Measurements from ENCODE around the gene CBFA2T2. TPM values are rescaled to one million over a fixed set of nuclear protein-coding genes. Genes with fewer than 3 reads are reported as not detected.
"Not testable (repeated sequence)": the region's sequence is repeated elsewhere in the genome, so short reads cannot be mapped to it uniquely, and the experiment has no call there.

CBFA2T2 gene
- total and polyA plus RNA-seq, 12 donors = 5.3 to 16.7 (median 9.4) TPM

- peak in 1 of 7 donors; percentile 56 for DNase-seq
- no peaks in the 10 kb centered on the region for H3K36me3 ChIP-seq (replicated peaks in 1 of 2)
- H3K9me3 ChIP-seq (replicated peaks in 1 of 3) = no peaks in the 10 kb centered on the region
- H3K4me3 ChIP-seq = no peak overlapping the region
- peak overlapping the region in 1 of 5 donors; percentile 69 for H3K27ac ChIP-seq
- WGBS, 4 donors = 73 to 86% (median 81%) methylated on average over 4 of the region's 4 CpGs
- H3K27me3 ChIP-seq = no peaks in the 10 kb centered on the region
- peaks cover 0 to 10% of the 10 kb centered on the region in 2 donors for H3K4me1 ChIP-seq (replicated peaks in 1 of 2)
- TF ChIP-seq POLR2A (IDR thresholded peaks at IDR 0.05) = no peak
- TF ChIP-seq, protein P1, sequence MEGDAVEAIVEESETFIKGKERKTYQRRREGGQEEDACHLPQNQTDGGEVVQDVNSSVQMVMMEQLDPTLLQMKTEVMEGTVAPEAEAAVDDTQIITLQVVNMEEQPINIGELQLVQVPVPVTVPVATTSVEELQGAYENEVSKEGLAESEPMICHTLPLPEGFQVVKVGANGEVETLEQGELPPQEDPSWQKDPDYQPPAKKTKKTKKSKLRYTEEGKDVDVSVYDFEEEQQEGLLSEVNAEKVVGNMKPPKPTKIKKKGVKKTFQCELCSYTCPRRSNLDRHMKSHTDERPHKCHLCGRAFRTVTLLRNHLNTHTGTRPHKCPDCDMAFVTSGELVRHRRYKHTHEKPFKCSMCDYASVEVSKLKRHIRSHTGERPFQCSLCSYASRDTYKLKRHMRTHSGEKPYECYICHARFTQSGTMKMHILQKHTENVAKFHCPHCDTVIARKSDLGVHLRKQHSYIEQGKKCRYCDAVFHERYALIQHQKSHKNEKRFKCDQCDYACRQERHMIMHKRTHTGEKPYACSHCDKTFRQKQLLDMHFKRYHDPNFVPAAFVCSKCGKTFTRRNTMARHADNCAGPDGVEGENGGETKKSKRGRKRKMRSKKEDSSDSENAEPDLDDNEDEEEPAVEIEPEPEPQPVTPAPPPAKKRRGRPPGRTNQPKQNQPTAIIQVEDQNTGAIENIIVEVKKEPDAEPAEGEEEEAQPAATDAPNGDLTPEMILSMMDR (IDR thresholded peaks at IDR 0.05) = no peak
- intact Hi-C loops (cut with DNase I) = no loop called here
Observed at GRCh38 chr20:33696448-33696847, 206.6 kb downstream of the CBFA2T2 start.

- Histone ChIP-seq H3K4me3 (no peak overlapping the region), H3K9me3 (replicated peaks in 1 of 3) (no peaks in the 10 kb centered on the region), H3K36me3 (replicated peaks in 1 of 2) (no peaks in the 10 kb centered on the region), H3K27ac (peak overlapping the region in 2 of 5 donors; percentile 55 to 69), H3K27me3 (no peaks in the 10 kb centered on the region), H3K4me1 (replicated peaks in 1 of 2) (peaks cover 0 to 10% of the 10 kb centered on the region in 2 donors)
- 57 to 73% (median 66%) methylated on average over 8 of the region's 8 CpGs for WGBS, 4 donors
- peak in 6 of 7 donors; percentile 71 to 88 (median 82) for DNase-seq
- TF ChIP-seq POLR2A (IDR thresholded peaks at IDR 0.05) = no peak
- TF ChIP-seq, protein P1 (IDR thresholded peaks at IDR 0.05) = no peak
- intact Hi-C loops (cut with DNase I) = no loop called here
Observed at GRCh38 chr20:33697129-33697528, 207.2 kb downstream of the CBFA2T2 start.

GRCh38 chr20:33698966-33699365, 209.1 kb downstream of the CBFA2T2 start:
- 94 to 100% (median 98%) methylated on average over 2 to 19 of the region's 27 CpGs; no CpG with 5 or more reads in 1 of the 4 donors for WGBS, 4 donors
- H3K9me3 ChIP-seq (replicated peaks in 1 of 3); H3K27me3 ChIP-seq: not testable (repeated sequence)

More at GRCh38 chr20:33698966-33699365, 209.1 kb downstream of the CBFA2T2 start:
- H3K4me1 ChIP-seq (replicated peaks in 1 of 2) = peaks cover 0 to 14% of the 10 kb centered on the region in 2 donors
- intact Hi-C loops (cut with DNase I); DNase-seq; H3K4me3 ChIP-seq; H3K36me3 ChIP-seq (replicated peaks in 1 of 2); H3K27ac ChIP-seq: not testable (repeated sequence)

Other genes with a start within 250 kb of the CBFA2T2 start
- gene BPIFB1, start 206.9 kb upstream of the CBFA2T2 start, total RNA-seq = under 1 TPM in 2 of 9 donors, not detected in 7; 0.23 to 0.25 TPM
- under 1 TPM in 1 of 3 donors, not detected in 2; 0.07 TPM for gene BPIFB1, start 206.9 kb upstream of the CBFA2T2 start, polyA plus RNA-seq
- gene CDK5RAP1, start 88.6 kb upstream of the CBFA2T2 start, total RNA-seq = 10 to 100 TPM; 11.3 to 38.8 (median 23.6) TPM
- 100 to 1,000 TPM in 1 of 3 donors, 10 to 100 TPM in 2; 30.4 to 134 (median 67.8) TPM for gene CDK5RAP1, start 88.6 kb upstream of the CBFA2T2 start, polyA plus RNA-seq
- 10 to 100 TPM; 11.5 to 73.2 (median 29.6) TPM for gene SNTA1, start 46.3 kb upstream of the CBFA2T2 start, total RNA-seq
- gene SNTA1, start 46.3 kb upstream of the CBFA2T2 start, polyA plus RNA-seq = 10 to 100 TPM in 2 of 3 donors, 1 to 10 TPM in 1; 4.3 to 42.2 (median 29.3) TPM
- under 1 TPM in 3 of 9 donors, not detected in 6; 0.06 to 0.32 (median 0.14) TPM for gene C20orf144, start 172.2 kb downstream of the CBFA2T2 start, total RNA-seq
- under 1 TPM in 2 of 3 donors, not detected in 1; 0.10 to 0.16 TPM for gene C20orf144, start 172.2 kb downstream of the CBFA2T2 start, polyA plus RNA-seq
- 1 to 10 TPM in 4 of 9 donors, under 1 TPM in 5; 0.38 to 3.1 (median 0.75) TPM for gene ACTL10, start 176.8 kb downstream of the CBFA2T2 start, total RNA-seq
- gene ACTL10, start 176.8 kb downstream of the CBFA2T2 start, polyA plus RNA-seq = under 1 TPM; 0.18 to 0.48 (median 0.47) TPM
- gene NECAB3, start 184.3 kb downstream of the CBFA2T2 start, total RNA-seq = 100 to 1,000 TPM in 7 of 9 donors, 10 to 100 TPM in 2; 79.7 to 187 (median 140) TPM
- 100 to 1,000 TPM in 2 of 3 donors, 10 to 100 TPM in 1; 23.4 to 279 (median 174) TPM for gene NECAB3, start 184.3 kb downstream of the CBFA2T2 start, polyA plus RNA-seq
- 10 to 100 TPM in 1 of 9 donors, 1 to 10 TPM in 8; 3.0 to 15.7 (median 6.1) TPM for gene E2F1, start 196.3 kb downstream of the CBFA2T2 start, total RNA-seq
- gene E2F1, start 196.3 kb downstream of the CBFA2T2 start, polyA plus RNA-seq = 1 to 10 TPM; 4.6 to 6.8 (median 4.7) TPM
- gene PXMP4, start 230.2 kb downstream of the CBFA2T2 start, total RNA-seq = 10 to 100 TPM; 11.9 to 47.4 (median 23.7) TPM
- 10 to 100 TPM in 2 of 3 donors, 1 to 10 TPM in 1; 6.8 to 19.0 (median 16.3) TPM for gene PXMP4, start 230.2 kb downstream of the CBFA2T2 start, polyA plus RNA-seq
- gene ZNF341, start 241.9 kb downstream of the CBFA2T2 start, total RNA-seq = 1 to 10 TPM; 1.1 to 4.8 (median 2.1) TPM
- gene ZNF341, start 241.9 kb downstream of the CBFA2T2 start, polyA plus RNA-seq = 1 to 10 TPM; 1.3 to 9.2 (median 5.7) TPM